Measurements from ENCODE around the gene PPM1D. TPM values are rescaled to one million over a fixed set of nuclear protein-coding genes. Genes with fewer than 3 reads are reported as not detected.
"Not testable (repeated sequence)": the region's sequence is repeated elsewhere in the genome, so short reads cannot be mapped to it uniquely, and the experiment has no call there.

The PPM1D gene
- total and polyA plus RNA-seq, 4 experiments from 2014 or later = 7.0 to 19.4 (median 14.5) TPM

DNA sequence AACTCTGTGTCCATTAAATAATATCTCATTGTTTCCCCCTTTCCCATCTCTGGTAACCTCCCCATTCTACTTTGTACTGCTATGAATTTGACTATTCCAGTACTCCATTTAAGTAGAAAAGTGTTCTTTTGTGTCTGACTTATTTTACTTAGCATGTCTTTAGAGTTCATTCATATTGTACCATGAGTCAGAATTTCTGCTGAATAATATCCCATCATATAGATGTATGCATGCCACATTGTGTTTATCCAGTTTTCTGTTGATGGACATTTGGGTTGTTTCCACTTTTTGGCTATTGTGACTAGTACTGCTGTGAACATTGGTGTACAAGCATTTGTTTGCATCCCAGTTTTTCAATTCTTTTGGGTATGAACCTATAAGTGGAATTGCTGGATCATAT lies 6.0 kb downstream of the PPM1D start:
- H3K4me1 ChIP-seq (ENCODE audit: insufficient read depth, low read length) = peaks cover 51% of the 10 kb centered on the region
- POLR2A ChIA-PET (ENCODE audit: partially characterized antibody) = interaction anchor here (1.1 kb wide), 1 partner anchor 16 kb away, joined by 3 read pairs; no protein-coding TSS in a partner anchor
- no peaks in the 10 kb centered on the region for H3K27me3 Mint-ChIP-seq
- no peaks in the 10 kb centered on the region for H3K9me3 Mint-ChIP-seq
- no peak overlapping the region for H3K27ac Mint-ChIP-seq
- H3K27me3 ChIP-seq (ENCODE audit: insufficient read depth, low read length) = no peaks in the 10 kb centered on the region
- CTCF ChIA-PET (ENCODE audit: partially characterized antibody) = interaction anchor here (1.0 kb wide), 1 partner anchor 11 kb away, joined by 3 read pairs; no protein-coding TSS in a partner anchor
- no peak for DNase-seq
- no peak overlapping the region for H3K27ac ChIP-seq (ENCODE audit: low read depth, low read length)
- H3K4me1 Mint-ChIP-seq = peaks cover 30 to 68% (median 42%) of the 10 kb centered on the region in 4 donors
- peaks cover 3 to 5% of the 10 kb centered on the region in 2 donors for H3K36me3 Mint-ChIP-seq
- peak overlapping the region in 2 of 8 donors; percentile 4 to 17 for H3K4me3 Mint-ChIP-seq
- H3K36me3 ChIP-seq (ENCODE audit: insufficient read depth, low read length) = no peaks in the 10 kb centered on the region
- intact Hi-C loops (cut with micrococcal nuclease) = no loop called here
- no peak overlapping the region for H3K4me3 ChIP-seq (ENCODE audit: low read length in 2 of 2)
- H3K9me3 ChIP-seq (ENCODE audit: control insufficient read depth in 1 of 2, low read length in 2 of 2) = no peaks in the 10 kb centered on the region

DNA sequence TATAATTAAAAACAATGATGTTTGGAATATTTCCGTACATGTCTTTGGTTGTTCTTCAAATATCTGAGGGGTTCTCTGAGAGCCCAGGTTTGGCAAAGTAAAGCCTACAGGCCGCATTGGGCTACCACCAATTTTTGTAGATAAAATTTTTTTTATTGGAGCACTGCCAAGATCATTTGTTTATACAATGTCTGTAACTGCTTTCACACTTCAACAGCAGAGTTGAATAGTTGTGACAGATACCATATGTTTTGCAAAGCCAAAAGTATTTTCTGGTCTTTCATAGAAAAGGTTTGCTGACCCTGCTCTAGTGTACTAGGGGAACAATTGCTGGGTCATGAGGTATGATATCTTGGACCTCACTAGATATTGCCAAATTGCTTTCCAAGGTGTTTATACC lies 10.5 kb downstream of the PPM1D start:
- Mint-ChIP-seq H3K9me3 (no peaks in the 10 kb centered on the region), H3K36me3 (peaks cover 2 to 7% of the 10 kb centered on the region in 2 donors), H3K4me3 (no peak overlapping the region), H3K27me3 (no peaks in the 10 kb centered on the region), H3K27ac (no peak overlapping the region), H3K4me1 (peaks cover 18 to 53% (median 24%) of the 10 kb centered on the region in 4 donors)
- Histone ChIP-seq H3K27ac (ENCODE audit: low read depth, low read length) (no peak overlapping the region), H3K27me3 (ENCODE audit: insufficient read depth, low read length) (no peaks in the 10 kb centered on the region), H3K4me1 (ENCODE audit: insufficient read depth, low read length) (peaks cover 13% of the 10 kb centered on the region), H3K36me3 (ENCODE audit: insufficient read depth, low read length) (no peaks in the 10 kb centered on the region), H3K9me3 (ENCODE audit: control insufficient read depth in 1 of 2, low read length in 2 of 2) (no peaks in the 10 kb centered on the region), H3K4me3 (ENCODE audit: low read length in 2 of 2) (no peak overlapping the region)
- intact Hi-C loops (cut with micrococcal nuclease) = no loop called here
- DNase-seq = no peak
- POLR2A ChIA-PET (ENCODE audit: partially characterized antibody) = no interaction called here
- CTCF ChIA-PET (ENCODE audit: partially characterized antibody) = interaction anchor here (0.6 kb wide), 1 partner anchor 33 kb away, joined by 3 read pairs; no protein-coding TSS in a partner anchor

DNA sequence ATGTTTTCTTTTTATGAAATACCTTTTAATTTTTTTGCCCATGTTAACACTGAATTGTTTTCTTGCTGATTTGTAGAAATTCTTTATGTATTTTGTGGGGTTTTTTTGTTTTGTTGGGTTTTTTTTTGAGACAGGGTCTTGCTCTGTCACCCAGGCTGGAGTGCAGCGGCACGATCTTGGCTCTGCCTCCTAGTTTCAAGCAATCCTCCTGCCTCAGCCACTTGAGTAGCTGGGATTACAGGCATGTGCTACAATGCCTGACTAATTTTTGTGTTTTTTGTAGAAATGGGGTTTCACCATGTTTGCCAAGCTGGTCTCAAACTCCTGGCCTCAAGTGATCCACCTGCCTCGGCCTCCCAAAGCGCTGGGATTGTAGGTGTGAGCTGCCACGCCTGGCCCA lies 11.3 kb downstream of the PPM1D start:
- not testable (repeated sequence) for H3K27ac Mint-ChIP-seq; H3K27ac ChIP-seq (ENCODE audit: low read depth, low read length)

DNA sequence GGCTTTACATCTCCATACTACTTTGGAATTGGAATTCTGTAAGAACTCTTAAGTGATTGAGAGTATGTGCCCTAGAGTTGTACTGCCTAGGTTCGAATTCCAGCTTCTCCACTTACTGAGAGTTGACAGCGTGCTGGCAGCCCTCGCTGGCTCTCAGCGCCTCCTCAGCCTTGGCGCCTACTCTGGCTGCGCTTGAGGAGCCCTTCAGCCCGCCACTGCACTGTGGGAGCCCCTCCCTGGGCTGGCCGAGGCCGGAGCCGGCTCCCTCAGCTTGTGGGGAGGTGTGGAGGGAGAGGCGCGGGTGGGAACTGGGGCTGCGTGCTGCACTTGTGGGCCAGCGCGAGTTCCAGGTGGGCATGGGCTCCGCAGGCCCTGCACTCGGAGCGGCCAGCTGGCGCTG lies 13.3 kb downstream of the PPM1D start:
- H3K4me1 Mint-ChIP-seq = peaks cover 14 to 43% (median 18%) of the 10 kb centered on the region in 4 donors

More for the DNA sequence above, 11.3 kb downstream of the PPM1D start:
- H3K36me3 Mint-ChIP-seq; DNase-seq; H3K4me3 ChIP-seq (ENCODE audit: low read length in 2 of 2); H3K9me3 ChIP-seq (ENCODE audit: control insufficient read depth in 1 of 2, low read length in 2 of 2); intact Hi-C loops (cut with micrococcal nuclease); H3K27me3 Mint-ChIP-seq; H3K4me3 Mint-ChIP-seq; H3K36me3 ChIP-seq (ENCODE audit: insufficient read depth, low read length); H3K27me3 ChIP-seq (ENCODE audit: insufficient read depth, low read length); H3K9me3 Mint-ChIP-seq; CTCF ChIA-PET (ENCODE audit: partially characterized antibody): not testable (repeated sequence)
- H3K4me1 Mint-ChIP-seq = peaks cover 13 to 47% (median 19%) of the 10 kb centered on the region in 4 donors
- peaks cover 13% of the 10 kb centered on the region for H3K4me1 ChIP-seq (ENCODE audit: insufficient read depth, low read length)
- POLR2A ChIA-PET (ENCODE audit: partially characterized antibody) = interaction anchor here (0.6 kb wide), 1 partner anchor 37 kb away, joined by 3 read pairs; no protein-coding TSS in a partner anchor

DNA sequence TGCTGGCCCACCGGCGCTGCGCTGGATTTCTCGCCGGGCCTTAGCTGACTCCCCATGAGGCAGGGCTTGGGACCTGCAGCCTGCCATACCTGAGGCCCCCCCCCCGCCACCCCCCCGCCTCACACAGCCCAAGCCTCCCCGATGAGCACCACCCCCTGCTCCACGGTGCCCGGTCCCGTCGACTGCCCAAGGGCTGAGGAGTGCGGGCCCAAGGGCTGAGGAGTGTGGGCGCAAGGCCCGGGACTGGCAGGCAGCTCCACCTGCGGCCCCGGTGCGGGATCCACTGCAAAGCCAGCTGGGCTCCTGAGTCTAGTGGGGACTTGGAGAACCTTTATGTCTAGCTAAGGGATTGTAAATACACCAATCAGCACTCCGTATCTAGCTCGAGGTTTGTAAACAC lies 13.8 kb downstream of the PPM1D start:
- peaks cover 14 to 47% (median 21%) of the 10 kb centered on the region in 4 donors for H3K4me1 Mint-ChIP-seq
- intact Hi-C loops (cut with micrococcal nuclease); DNase-seq; H3K9me3 Mint-ChIP-seq; H3K27me3 Mint-ChIP-seq; H3K4me3 ChIP-seq (ENCODE audit: low read length in 2 of 2); H3K4me1 ChIP-seq (ENCODE audit: insufficient read depth, low read length); H3K36me3 Mint-ChIP-seq; H3K36me3 ChIP-seq (ENCODE audit: insufficient read depth, low read length); H3K27ac ChIP-seq (ENCODE audit: low read depth, low read length); H3K27me3 ChIP-seq (ENCODE audit: insufficient read depth, low read length); H3K9me3 ChIP-seq (ENCODE audit: control insufficient read depth in 1 of 2, low read length in 2 of 2); H3K27ac Mint-ChIP-seq; H3K4me3 Mint-ChIP-seq: not testable (repeated sequence)
- ChIA-PET CTCF (ENCODE audit: partially characterized antibody) (interaction anchor here (0.9 to 6.9 kb wide), 3 partner anchors 9 to 24 kb away, joined by 4 to 32 read pairs (median 5); no protein-coding TSS in a partner anchor), POLR2A (ENCODE audit: partially characterized antibody) (interaction anchor here (1.0 kb wide), 1 partner anchor 14 kb away, joined by 3 read pairs; the partner anchor contains the start of gene PPM1D)

More for the DNA sequence above, 13.3 kb downstream of the PPM1D start:
- peaks cover 4 to 5% of the 10 kb centered on the region in 2 donors for H3K36me3 Mint-ChIP-seq
- H3K4me3 Mint-ChIP-seq = no peak overlapping the region
- H3K27me3 ChIP-seq (ENCODE audit: insufficient read depth, low read length) = no peaks in the 10 kb centered on the region
- no peak overlapping the region for H3K27ac ChIP-seq (ENCODE audit: low read depth, low read length)
- H3K36me3 ChIP-seq (ENCODE audit: insufficient read depth, low read length) = no peaks in the 10 kb centered on the region
- no peaks in the 10 kb centered on the region for H3K9me3 ChIP-seq (ENCODE audit: control insufficient read depth in 1 of 2, low read length in 2 of 2)
- intact Hi-C loops (cut with micrococcal nuclease) = no loop called here
- no peak overlapping the region for H3K27ac Mint-ChIP-seq
- no peaks in the 10 kb centered on the region for H3K9me3 Mint-ChIP-seq
- ChIA-PET POLR2A (ENCODE audit: partially characterized antibody) (interaction anchor here (0.8 to 1.0 kb wide), 2 partner anchors 14 kb away, joined by 3 read pairs; partner anchors contain the start of gene PPM1D), CTCF (ENCODE audit: partially characterized antibody) (interaction anchor here (0.9 to 6.9 kb wide), 4 partner anchors 9 to 25 kb away, joined by 3 to 32 read pairs (median 4); partner anchors contain the start of gene PPM1D)
- H3K4me3 ChIP-seq (ENCODE audit: low read length in 2 of 2) = no peak overlapping the region
- H3K27me3 Mint-ChIP-seq = no peaks in the 10 kb centered on the region
- H3K4me1 ChIP-seq (ENCODE audit: insufficient read depth, low read length) = peaks cover 6% of the 10 kb centered on the region
- DNase-seq = no peak

DNA sequence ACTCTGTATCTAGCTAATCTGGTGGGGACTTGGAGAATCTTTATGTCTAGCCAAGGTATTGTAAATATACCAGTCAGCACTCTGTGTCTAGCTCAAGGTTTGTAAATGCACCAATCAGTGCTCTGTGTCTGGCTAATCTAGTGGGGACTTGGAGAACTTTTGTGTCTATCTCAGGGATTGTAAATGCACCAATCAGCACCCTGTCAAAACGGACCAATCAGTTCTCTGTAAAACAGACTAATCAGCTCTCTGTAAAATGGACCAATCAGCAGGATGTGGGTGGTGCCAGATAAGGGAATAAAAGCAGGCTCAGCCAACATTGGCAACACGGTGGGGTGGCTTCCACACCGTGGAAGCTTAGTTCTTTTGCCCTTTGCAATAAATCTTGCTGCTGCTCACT lies 14.3 kb downstream of the PPM1D start:
- POLR2A ChIA-PET (ENCODE audit: partially characterized antibody) = interaction anchor here (1.0 kb wide), 1 partner anchor 15 kb away, joined by 3 read pairs; the partner anchor contains the start of gene PPM1D
- H3K4me1 ChIP-seq (ENCODE audit: insufficient read depth, low read length); H3K36me3 Mint-ChIP-seq; intact Hi-C loops (cut with micrococcal nuclease); H3K4me3 ChIP-seq (ENCODE audit: low read length in 2 of 2); H3K27me3 Mint-ChIP-seq; DNase-seq; H3K9me3 ChIP-seq (ENCODE audit: control insufficient read depth in 1 of 2, low read length in 2 of 2); H3K4me3 Mint-ChIP-seq; H3K27me3 ChIP-seq (ENCODE audit: insufficient read depth, low read length); H3K36me3 ChIP-seq (ENCODE audit: insufficient read depth, low read length); H3K9me3 Mint-ChIP-seq; H3K27ac ChIP-seq (ENCODE audit: low read depth, low read length): not testable (repeated sequence)
- Mint-ChIP-seq H3K4me1 (peaks cover 16 to 49% (median 25%) of the 10 kb centered on the region in 4 donors), H3K27ac (peak overlapping the region in 2 of 7 donors; percentile 13 to 50)
- CTCF ChIA-PET (ENCODE audit: partially characterized antibody) = interaction anchor here (0.9 to 6.9 kb wide), 2 partner anchors 9 to 24 kb away, joined by 5 to 32 read pairs; no protein-coding TSS in a partner anchor

DNA sequence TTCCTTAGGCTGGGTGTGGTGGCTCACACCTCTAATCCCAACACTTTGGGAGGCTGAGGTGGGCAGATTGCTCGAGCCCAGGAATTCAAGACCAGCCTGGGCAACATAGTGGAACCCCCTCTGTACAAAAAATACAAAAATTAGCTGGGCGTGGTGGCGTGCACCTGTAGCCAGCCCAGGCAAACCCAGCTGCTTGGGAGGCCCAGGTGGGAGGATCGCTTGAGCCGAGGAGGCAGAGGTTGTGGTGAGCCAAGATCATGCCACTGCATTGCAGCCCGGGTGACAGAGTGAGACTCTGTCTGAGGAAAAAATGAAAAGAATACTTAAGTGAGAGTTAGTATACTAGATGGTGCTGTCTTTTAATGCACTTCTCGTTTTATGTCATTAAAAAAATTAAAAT lies 15.1 kb downstream of the PPM1D start:
- Histone ChIP-seq H3K27me3 (ENCODE audit: insufficient read depth, low read length) (no peaks in the 10 kb centered on the region), H3K4me3 (ENCODE audit: low read length in 2 of 2) (no peak overlapping the region), H3K4me1 (ENCODE audit: insufficient read depth, low read length) (peaks cover 6% of the 10 kb centered on the region), H3K27ac (ENCODE audit: low read depth, low read length) (no peak overlapping the region), H3K36me3 (ENCODE audit: insufficient read depth, low read length) (no peaks in the 10 kb centered on the region), H3K9me3 (ENCODE audit: control insufficient read depth in 1 of 2, low read length in 2 of 2) (no peaks in the 10 kb centered on the region)
- Mint-ChIP-seq H3K36me3 (peaks cover 4 to 5% of the 10 kb centered on the region in 2 donors), H3K27ac (no peak overlapping the region), H3K4me3 (no peak overlapping the region), H3K4me1 (peaks cover 14 to 52% (median 26%) of the 10 kb centered on the region in 4 donors), H3K9me3 (no peaks in the 10 kb centered on the region), H3K27me3 (no peaks in the 10 kb centered on the region)
- DNase-seq = no peak
- intact Hi-C loops (cut with micrococcal nuclease) = no loop called here
- POLR2A ChIA-PET (ENCODE audit: partially characterized antibody) = interaction anchor here (0.6 kb wide), 1 partner anchor 24 kb away, joined by 3 read pairs; no protein-coding TSS in a partner anchor
- CTCF ChIA-PET (ENCODE audit: partially characterized antibody) = interaction anchor here (6.9 kb wide), 1 partner anchor 23 kb away, joined by 32 read pairs; no protein-coding TSS in a partner anchor
